ENCODE measurements around the gene PARP8. TPM values are rescaled to one million over a fixed set of nuclear protein-coding genes. Genes with fewer than 3 reads are reported as not detected.
"Not testable (repeated sequence)": the region's sequence is repeated elsewhere in the genome, so short reads cannot be mapped to it uniquely, and the experiment has no call there.

PARP8 gene
- total and polyA plus RNA-seq, 9 of the 15 experiments (the other 6 are each of a cell fraction or from before 2014, with no cell fraction given) = 0.03 to 0.31 TPM; not detected in 7

DNA sequence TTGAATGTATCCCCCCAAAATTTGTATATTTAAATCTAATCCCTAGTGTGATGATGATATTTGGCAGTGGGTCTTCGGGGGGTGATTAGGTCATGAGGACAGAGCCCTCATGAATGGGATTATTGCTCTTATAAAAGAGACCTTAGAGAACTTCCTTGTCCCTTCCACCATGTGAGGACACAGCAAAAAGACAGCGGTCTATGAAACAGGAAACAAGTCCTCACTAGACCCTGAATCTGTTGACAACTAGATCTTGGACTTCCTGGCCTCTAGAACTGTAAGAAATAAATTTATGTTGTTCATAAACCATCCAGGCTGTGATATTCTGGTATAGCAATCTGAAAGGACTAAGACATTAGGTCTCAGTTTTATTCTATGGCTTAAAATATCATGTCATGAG, 28.9 kb upstream of the PARP8 start:
- DNase-seq (ENCODE audit: extremely low read depth in 1 of 4, low spot score in 3 of 4); H3K27me3 ChIP-seq (ENCODE audit: control insufficient read depth in 2 of 2, insufficient read depth in 2 of 2, low read length in 2 of 2); in situ Hi-C loops (cut with MboI); H2AFZ ChIP-seq (ENCODE audit: low read depth, low read length); H3K9me1 ChIP-seq (ENCODE audit: control insufficient read depth, insufficient read depth, low read length); H3K4me3 ChIP-seq; CTCF ChIA-PET (ENCODE audit: low intra/inter-chr PET ratio); H4K20me1 ChIP-seq (replicated peaks; ENCODE audit: control insufficient read depth, insufficient read depth, low read length); H3K27ac ChIP-seq (ENCODE audit: extremely low read depth, low read depth, low read length); intact Hi-C loops (cut with micrococcal nuclease); H3K9ac ChIP-seq (ENCODE audit: insufficient read depth in 1 of 2, low read depth in 2 of 2, low read length in 2 of 2); H3K36me3 ChIP-seq (ENCODE audit: control insufficient read depth, insufficient read depth, low read length); H3K4me2 ChIP-seq (ENCODE audit: insufficient read depth, low read length); POLR2A ChIA-PET; H3K79me2 ChIP-seq (ENCODE audit: control insufficient read depth, insufficient read depth, low read length); ATAC-seq; FAIRE-seq; BruUV-seq (replicated peaks); H3K4me1 ChIP-seq (replicated peaks in 1 of 2; ENCODE audit: control insufficient read depth in 2 of 2, insufficient read depth in 2 of 2, low read length in 2 of 2); H3K9me3 ChIP-seq (replicated peaks; ENCODE audit: control insufficient read depth, insufficient read depth, low read depth, low read length): not testable (repeated sequence)
- WGBS (ENCODE audit: insufficient coverage, low coverage, missing lambda C conversion rate) = 0% methylated on average over 2 of the region's 2 CpGs

DNA sequence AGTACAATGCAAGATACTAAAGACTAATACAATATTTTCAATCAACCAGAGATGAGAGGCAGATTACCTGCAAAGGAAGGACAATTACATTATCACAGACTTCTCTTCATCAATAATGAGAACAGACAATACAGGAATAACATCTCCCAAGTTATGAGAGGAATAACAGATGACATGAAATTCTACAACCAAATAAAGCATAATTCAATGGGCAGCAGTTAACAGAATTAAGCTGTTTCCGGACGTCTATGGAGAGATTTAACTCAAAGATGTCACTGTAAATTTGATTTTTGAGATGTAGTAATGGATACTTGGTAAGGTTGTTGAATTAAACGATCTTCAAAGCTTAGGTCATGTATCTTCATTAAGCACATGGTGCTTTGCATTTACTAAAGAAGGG, 19.8 kb upstream of the PARP8 start:
- BruUV-seq (replicated peaks) = no TSS peak
- H3K36me3 ChIP-seq (ENCODE audit: control insufficient read depth, insufficient read depth, low read length) = no peaks in the 10 kb centered on the region
- intact Hi-C loops (cut with micrococcal nuclease) (no loop called here), in situ Hi-C loops (cut with MboI) (no loop called here)
- H3K4me2 ChIP-seq (ENCODE audit: insufficient read depth, low read length) = no peak overlapping the region
- H3K9ac ChIP-seq (ENCODE audit: insufficient read depth in 1 of 2, low read depth in 2 of 2, low read length in 2 of 2) = no peak overlapping the region
- no peaks in the 10 kb centered on the region for H3K79me2 ChIP-seq (ENCODE audit: control insufficient read depth, insufficient read depth, low read length)
- no peaks in the 10 kb centered on the region for H3K9me3 ChIP-seq (replicated peaks; ENCODE audit: control insufficient read depth, insufficient read depth, low read depth, low read length)
- peak; percentile 6 for FAIRE-seq
- CTCF ChIA-PET (ENCODE audit: low intra/inter-chr PET ratio) = no interaction called here
- H3K9me1 ChIP-seq (ENCODE audit: control insufficient read depth, insufficient read depth, low read length) = no peaks in the 10 kb centered on the region
- no peaks in the 10 kb centered on the region for H3K4me1 ChIP-seq (replicated peaks in 1 of 2; ENCODE audit: control insufficient read depth in 2 of 2, insufficient read depth in 2 of 2, low read length in 2 of 2)
- H2AFZ ChIP-seq (ENCODE audit: low read depth, low read length) = no peak overlapping the region
- no peaks in the 10 kb centered on the region for H4K20me1 ChIP-seq (replicated peaks; ENCODE audit: control insufficient read depth, insufficient read depth, low read length)
- 0% methylated on average over 3 of the region's 3 CpGs for WGBS (ENCODE audit: insufficient coverage, low coverage, missing lambda C conversion rate)
- H3K27ac ChIP-seq (ENCODE audit: extremely low read depth, low read depth, low read length) = no peak overlapping the region
- no peak for DNase-seq (ENCODE audit: extremely low read depth in 1 of 4, low spot score in 3 of 4)
- no peaks in the 10 kb centered on the region for H3K27me3 ChIP-seq (ENCODE audit: control insufficient read depth in 2 of 2, insufficient read depth in 2 of 2, low read length in 2 of 2)
- no peak for ATAC-seq
- POLR2A ChIA-PET = no interaction called here
- no peak overlapping the region for H3K4me3 ChIP-seq
- TF ChIP-seq MAFK (IDR thresholded peaks at IDR 0.05; ENCODE audit: low read length) (no peak), MEF2A (IDR thresholded peaks at IDR 0.05; ENCODE audit: control insufficient read depth, low read depth, low read length) (no peak), ETV5 (CRISPR knock-in tag; IDR thresholded peaks at IDR 0.05; ENCODE audit: low read depth) (no peak), RAD21 (CRISPR knock-in tag; conservative IDR thresholded peaks at IDR 0.05 in 1 of 2, IDR thresholded peaks at IDR 0.05 in 1 of 2) (no peak), SRSF3 (IDR thresholded peaks at IDR 0.05; ENCODE audit: insufficient read depth, low read length) (no peak)
- TF ChIP-seq, protein P1, sequence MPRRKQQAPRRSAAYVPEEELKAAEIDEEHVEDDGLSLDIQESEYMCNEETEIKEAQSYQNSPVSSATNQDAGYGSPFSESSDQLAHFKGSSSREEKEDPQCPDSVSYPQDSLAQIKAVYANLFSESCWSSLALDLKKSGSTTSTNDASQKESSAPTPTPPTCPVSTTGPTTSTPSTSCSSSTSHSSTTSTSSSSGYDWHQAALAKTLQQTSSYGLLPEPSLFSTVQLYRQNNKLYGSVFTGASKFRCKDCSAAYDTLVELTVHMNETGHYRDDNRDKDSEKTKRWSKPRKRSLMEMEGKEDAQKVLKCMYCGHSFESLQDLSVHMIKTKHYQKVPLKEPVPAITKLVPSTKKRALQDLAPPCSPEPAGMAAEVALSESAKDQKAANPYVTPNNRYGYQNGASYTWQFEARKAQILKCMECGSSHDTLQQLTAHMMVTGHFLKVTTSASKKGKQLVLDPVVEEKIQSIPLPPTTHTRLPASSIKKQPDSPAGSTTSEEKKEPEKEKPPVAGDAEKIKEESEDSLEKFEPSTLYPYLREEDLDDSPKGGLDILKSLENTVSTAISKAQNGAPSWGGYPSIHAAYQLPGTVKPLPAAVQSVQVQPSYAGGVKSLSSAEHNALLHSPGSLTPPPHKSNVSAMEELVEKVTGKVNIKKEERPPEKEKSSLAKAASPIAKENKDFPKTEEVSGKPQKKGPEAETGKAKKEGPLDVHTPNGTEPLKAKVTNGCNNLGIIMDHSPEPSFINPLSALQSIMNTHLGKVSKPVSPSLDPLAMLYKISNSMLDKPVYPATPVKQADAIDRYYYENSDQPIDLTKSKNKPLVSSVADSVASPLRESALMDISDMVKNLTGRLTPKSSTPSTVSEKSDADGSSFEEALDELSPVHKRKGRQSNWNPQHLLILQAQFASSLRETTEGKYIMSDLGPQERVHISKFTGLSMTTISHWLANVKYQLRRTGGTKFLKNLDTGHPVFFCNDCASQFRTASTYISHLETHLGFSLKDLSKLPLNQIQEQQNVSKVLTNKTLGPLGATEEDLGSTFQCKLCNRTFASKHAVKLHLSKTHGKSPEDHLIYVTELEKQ (CRISPR knock-in tag; IDR thresholded peaks at IDR 0.05) = no peak
- TF ChIP-seq, protein P2, sequence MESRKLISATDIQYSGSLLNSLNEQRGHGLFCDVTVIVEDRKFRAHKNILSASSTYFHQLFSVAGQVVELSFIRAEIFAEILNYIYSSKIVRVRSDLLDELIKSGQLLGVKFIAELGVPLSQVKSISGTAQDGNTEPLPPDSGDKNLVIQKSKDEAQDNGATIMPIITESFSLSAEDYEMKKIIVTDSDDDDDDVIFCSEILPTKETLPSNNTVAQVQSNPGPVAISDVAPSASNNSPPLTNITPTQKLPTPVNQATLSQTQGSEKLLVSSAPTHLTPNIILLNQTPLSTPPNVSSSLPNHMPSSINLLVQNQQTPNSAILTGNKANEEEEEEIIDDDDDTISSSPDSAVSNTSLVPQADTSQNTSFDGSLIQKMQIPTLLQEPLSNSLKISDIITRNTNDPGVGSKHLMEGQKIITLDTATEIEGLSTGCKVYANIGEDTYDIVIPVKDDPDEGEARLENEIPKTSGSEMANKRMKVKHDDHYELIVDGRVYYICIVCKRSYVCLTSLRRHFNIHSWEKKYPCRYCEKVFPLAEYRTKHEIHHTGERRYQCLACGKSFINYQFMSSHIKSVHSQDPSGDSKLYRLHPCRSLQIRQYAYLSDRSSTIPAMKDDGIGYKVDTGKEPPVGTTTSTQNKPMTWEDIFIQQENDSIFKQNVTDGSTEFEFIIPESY (CRISPR knock-in tag; IDR thresholded peaks at IDR 0.05) = no peak
